ENCODE measurements around the gene VWA5B2.

Gene VWA5B2

DNA sequence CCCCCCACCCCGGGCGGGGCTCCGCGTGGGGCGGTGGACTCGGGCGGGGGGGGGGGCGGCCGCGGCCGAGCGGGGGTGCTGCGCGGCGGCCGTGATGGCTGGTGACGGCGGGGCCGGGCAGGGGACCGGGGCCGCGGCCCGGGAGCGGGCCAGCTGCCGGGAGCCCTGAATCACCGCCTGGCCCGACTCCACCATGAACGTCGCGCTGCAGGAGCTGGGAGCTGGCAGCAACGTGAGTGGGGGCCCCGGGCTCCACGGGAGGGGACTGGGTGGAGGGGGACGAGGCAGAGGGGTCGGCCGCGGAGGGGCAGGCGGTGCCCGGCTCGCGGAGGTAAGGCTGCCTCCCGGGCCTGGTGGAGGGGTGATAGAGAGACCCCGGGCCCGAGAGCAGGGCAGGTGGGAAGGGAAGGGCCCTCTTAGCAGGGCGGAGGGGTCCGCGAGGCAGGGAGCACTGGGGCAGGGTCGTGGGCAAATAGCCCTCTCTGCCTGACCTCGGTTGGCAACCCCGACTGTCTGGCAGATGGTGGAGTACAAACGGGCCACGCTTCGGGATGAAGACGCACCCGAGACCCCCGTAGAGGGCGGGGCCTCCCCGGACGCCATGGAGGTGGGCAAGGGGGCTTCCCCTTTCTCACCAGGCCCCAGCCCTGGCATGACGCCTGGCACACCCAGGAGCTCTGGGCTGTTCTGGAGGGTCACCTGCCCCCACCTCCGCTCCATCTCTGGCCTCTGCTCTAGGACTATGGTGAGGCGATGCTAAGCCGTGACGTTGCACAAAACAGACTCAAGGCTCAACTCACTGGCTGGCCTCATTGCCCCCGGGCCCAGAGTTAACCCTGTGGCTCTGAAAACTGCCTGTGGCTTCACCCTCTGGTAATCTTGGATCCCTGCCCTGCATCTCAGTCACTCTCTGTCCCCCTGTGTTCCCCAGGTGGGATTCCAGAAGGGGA is 46.9 kb downstream of the VWA5B2 start, which contains the start of gene ECE2:
TSS of gene ECE2 (plus strand) at position 62 of the 950 bp plus-strand sequence. CDS start at position 194, 132 bp downstream.
- TF ChIP-seq, protein P1, sequence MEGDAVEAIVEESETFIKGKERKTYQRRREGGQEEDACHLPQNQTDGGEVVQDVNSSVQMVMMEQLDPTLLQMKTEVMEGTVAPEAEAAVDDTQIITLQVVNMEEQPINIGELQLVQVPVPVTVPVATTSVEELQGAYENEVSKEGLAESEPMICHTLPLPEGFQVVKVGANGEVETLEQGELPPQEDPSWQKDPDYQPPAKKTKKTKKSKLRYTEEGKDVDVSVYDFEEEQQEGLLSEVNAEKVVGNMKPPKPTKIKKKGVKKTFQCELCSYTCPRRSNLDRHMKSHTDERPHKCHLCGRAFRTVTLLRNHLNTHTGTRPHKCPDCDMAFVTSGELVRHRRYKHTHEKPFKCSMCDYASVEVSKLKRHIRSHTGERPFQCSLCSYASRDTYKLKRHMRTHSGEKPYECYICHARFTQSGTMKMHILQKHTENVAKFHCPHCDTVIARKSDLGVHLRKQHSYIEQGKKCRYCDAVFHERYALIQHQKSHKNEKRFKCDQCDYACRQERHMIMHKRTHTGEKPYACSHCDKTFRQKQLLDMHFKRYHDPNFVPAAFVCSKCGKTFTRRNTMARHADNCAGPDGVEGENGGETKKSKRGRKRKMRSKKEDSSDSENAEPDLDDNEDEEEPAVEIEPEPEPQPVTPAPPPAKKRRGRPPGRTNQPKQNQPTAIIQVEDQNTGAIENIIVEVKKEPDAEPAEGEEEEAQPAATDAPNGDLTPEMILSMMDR (IDR thresholded peaks at IDR 0.05; ENCODE audit: insufficient read depth, low read length, poor library complexity, severe bottlenecking) = no peak
- no peak within 1 kb of the TSS for H3K4me3 ChIP-seq (replicated peaks; ENCODE audit: low read depth, low read length)
- DNase-seq (ENCODE audit: extremely low read depth, insufficient read length) = no peak
- H3K27me3 ChIP-seq (replicated peaks; ENCODE audit: control insufficient read depth, insufficient read depth, low read length) = no peaks in the 10 kb centered on the region; the same call in 1 of the 2 replicates
- no peaks in the 10 kb centered on the region for H3K36me3 ChIP-seq (ENCODE audit: control insufficient read depth, insufficient read depth, low read length)

DNA sequence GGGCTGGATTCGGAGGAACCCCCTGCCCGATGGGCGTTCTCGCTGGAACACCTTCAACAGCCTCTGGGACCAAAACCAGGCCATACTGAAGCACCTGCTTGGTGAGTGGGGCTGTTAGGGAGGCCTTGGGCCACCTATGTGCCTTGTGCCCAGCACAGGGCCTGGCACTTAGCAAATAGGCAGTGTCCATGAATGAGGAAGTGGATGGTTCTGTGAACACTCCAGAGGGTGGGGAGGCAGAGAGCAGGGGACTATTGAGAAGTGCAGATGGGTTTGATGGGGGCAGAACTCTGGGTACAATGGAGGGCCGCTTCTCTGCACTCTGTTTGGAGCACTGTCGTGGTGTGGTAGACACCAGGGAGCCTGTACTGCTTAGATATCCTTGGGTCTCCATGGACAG is 48.0 kb downstream of the VWA5B2 start:
- Histone ChIP-seq H3K36me3 (ENCODE audit: control insufficient read depth, insufficient read depth, low read length) (no peaks in the 10 kb centered on the region), H3K27me3 (replicated peaks; ENCODE audit: control insufficient read depth, insufficient read depth, low read length) (no peaks in the 10 kb centered on the region; the same call in 1 of the 2 replicates), H3K4me3 (replicated peaks; ENCODE audit: low read depth, low read length) (no peak overlapping the region)
- DNase-seq (ENCODE audit: extremely low read depth, insufficient read length) = no peak
- TF ChIP-seq, protein P1 (IDR thresholded peaks at IDR 0.05; ENCODE audit: insufficient read depth, low read length, poor library complexity, severe bottlenecking) = no peak

DNA sequence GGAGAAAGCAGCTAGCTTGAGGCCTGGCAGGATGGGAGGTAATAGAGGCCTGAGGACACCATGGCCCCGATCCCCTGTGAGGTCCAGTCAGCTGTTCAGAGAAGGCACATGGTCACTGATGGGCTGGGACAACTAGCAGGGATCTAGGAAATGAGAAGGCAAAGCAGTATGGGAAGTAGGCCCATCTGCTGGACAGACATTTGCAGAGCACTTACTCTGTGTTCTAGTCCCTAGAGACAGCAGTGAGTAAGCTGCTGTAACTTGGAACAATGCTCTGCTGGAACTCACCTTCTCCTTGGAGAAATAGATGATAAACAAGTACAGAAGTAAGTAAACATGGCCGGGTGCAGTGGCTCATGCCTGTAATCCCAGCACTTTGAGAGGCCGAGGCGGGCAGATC is 53.6 kb downstream of the VWA5B2 start:
- Histone ChIP-seq H3K27me3 (replicated peaks; ENCODE audit: control insufficient read depth, insufficient read depth, low read length) (no peaks in the 10 kb centered on the region; the same call in 1 of the 2 replicates), H3K4me3 (replicated peaks; ENCODE audit: low read depth, low read length) (no peak overlapping the region), H3K36me3 (ENCODE audit: control insufficient read depth, insufficient read depth, low read length) (no peaks in the 10 kb centered on the region)
- DNase-seq (ENCODE audit: extremely low read depth, insufficient read length) = no peak
- TF ChIP-seq, protein P1 (IDR thresholded peaks at IDR 0.05; ENCODE audit: insufficient read depth, low read length, poor library complexity, severe bottlenecking) = no peak

DNA sequence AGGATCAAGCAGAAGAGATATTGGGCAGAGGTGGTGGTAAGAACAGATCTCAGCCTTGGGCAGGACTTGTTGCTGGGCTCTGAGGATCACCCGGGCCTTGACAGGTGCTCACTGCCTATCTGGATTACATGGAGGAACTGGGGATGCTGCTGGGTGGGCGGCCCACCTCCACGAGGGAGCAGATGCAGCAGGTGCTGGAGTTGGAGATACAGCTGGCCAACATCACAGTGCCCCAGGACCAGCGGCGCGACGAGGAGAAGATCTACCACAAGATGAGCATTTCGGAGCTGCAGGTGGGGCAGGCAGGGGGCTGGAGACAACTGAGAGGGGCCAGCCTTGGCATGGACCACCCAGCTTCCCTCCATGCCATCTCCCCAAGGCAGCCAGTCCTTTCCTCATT is 54.3 kb downstream of the VWA5B2 start:
- H3K27me3 ChIP-seq (replicated peaks; ENCODE audit: control insufficient read depth, insufficient read depth, low read length) = no peaks in the 10 kb centered on the region; the same call in 1 of the 2 replicates
- TF ChIP-seq, protein P1 (IDR thresholded peaks at IDR 0.05; ENCODE audit: insufficient read depth, low read length, poor library complexity, severe bottlenecking) = no peak
- no peak for DNase-seq (ENCODE audit: extremely low read depth, insufficient read length)

DNA sequence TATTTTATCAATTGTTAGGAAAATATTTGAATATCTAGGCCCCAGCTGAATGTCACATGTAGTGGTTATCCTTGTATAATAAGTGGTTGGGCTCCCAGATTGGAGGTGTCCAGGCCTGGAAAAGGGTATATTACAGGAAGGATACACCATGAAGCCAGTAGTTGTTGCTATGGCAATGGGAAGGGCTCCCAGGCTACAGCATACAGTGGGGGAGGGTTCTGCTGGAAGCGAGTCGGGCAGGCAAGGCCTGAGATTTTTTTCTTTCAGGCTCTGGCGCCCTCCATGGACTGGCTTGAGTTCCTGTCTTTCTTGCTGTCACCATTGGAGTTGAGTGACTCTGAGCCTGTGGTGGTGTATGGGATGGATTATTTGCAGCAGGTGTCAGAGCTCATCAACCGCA is 55.3 kb downstream of the VWA5B2 start:
- DNase-seq (ENCODE audit: extremely low read depth, insufficient read length) = no peak
- no peak overlapping the region for H3K4me3 ChIP-seq (replicated peaks; ENCODE audit: low read depth, low read length)
- H3K36me3 ChIP-seq (ENCODE audit: control insufficient read depth, insufficient read depth, low read length) = no peaks in the 10 kb centered on the region
- no peaks in the 10 kb centered on the region; the same call in 1 of the 2 replicates for H3K27me3 ChIP-seq (replicated peaks; ENCODE audit: control insufficient read depth, insufficient read depth, low read length)
- TF ChIP-seq, protein P1 (IDR thresholded peaks at IDR 0.05; ENCODE audit: insufficient read depth, low read length, poor library complexity, severe bottlenecking) = peak; percentile 36

More for the DNA sequence above, 54.3 kb downstream of the VWA5B2 start:
- H3K36me3 ChIP-seq (ENCODE audit: control insufficient read depth, insufficient read depth, low read length) = no peaks in the 10 kb centered on the region
- H3K4me3 ChIP-seq (replicated peaks; ENCODE audit: low read depth, low read length) = no peak overlapping the region

Data from GM06990 (cell line).